Esophagus muscularis mucosa (tissue), 4 donors: ENCODE data around the gene SUPV3L1. TPM values are rescaled to one million over a fixed set of nuclear protein-coding genes. Genes with fewer than 3 reads are reported as not detected.
A peak's percentile ranks its signal among the peaks of the same experiment; 100 is the strongest.

Experiments used
- DNase-seq: peaks from one replicate; pipeline ENCODE4 v3.0.0-alpha.2; 2017; ENCODE audit errors: extremely low spot score
- H3K27ac ChIP-seq, 4 donors: fragments of 200-600 bp; sonication (generic); replicated peaks in 1 of 4; 1 replicate in 3 of 4; 2 replicates in 1 of 4; pipeline ENCODE4 v1.5.1; 2016 to 2019; ENCODE audit warnings: mild to moderate bottlenecking in 1 of 4
- H3K27me3 ChIP-seq, 4 donors: fragments of 200-600 bp; sonication (generic); one replicate each; pipeline versions ENCODE4 v1.5.1 to v1.6.0; 2016 to 2019
- H3K36me3 ChIP-seq, 4 donors: fragments of 200-600 bp; sonication (generic); one replicate each; pipeline ENCODE4 v1.5.1; 2016 to 2019
- H3K4me1 ChIP-seq, 4 donors: fragments of 200-600 bp; sonication (generic); one replicate each; pipeline ENCODE4 v1.5.1; 2016 to 2019
- H3K4me3 ChIP-seq, 4 donors: fragments of 200-600 bp; sonication (generic); 1 replicate in 2 of 4; 2 replicates in 2 of 4; pipeline ENCODE4 v1.5.1; 2016 to 2019; ENCODE audit warnings: mild to moderate bottlenecking in 4 of 4, moderate library complexity in 1 of 4
- H3K9me3 ChIP-seq, 4 donors: fragments of 200-600 bp; sonication (generic); 1 replicate in 3 of 4; 2 replicates in 1 of 4; pipeline ENCODE4 v1.5.1; 2016 to 2019
- CTCF ChIP-seq, 3 experiments: fragments of 200-600 bp in 2 of 3; fragments of 450-650 bp in 1 of 3; sonication (generic) in 2 of 3; IDR thresholded peaks; one replicate each; pipeline ENCODE4 v1.5.1; 2017 to 2019; ENCODE audit warnings: antibody characterized with exemption in 3 of 3, mild to moderate bottlenecking in 2 of 3, moderate library complexity in 1 of 3
- EP300 ChIP-seq: sonication (generic); formaldehyde crosslinking; IDR thresholded peaks from one replicate; pipeline ENCODE4 v1.6.1; 2017; ENCODE audit warnings: antibody characterized with exemption
- POLR2A ChIP-seq: fragments of 450-650 bp; IDR thresholded peaks from one replicate; pipeline ENCODE4 v1.6.1; 2017; ENCODE audit warnings: antibody characterized with exemption, moderate library complexity, mild to moderate bottlenecking, low read depth
- POLR2AphosphoS5 ChIP-seq, 2 donors: sonication (generic); formaldehyde crosslinking; IDR thresholded peaks; one replicate each; pipeline ENCODE4 v1.6.1; 2017; ENCODE audit warnings: antibody characterized with exemption in 2 of 2
- WGBS: methylation state at CpG from one replicate; pipeline ENCODE4 v1.1.5; 2018; 5-methylcytosine and 5-hydroxymethylcytosine counted together
- intact Hi-C: fragments of 100-400 bp; cut with DNase I; formaldehyde crosslinking; loops from one replicate; pipeline ENCODE4 v1.15.1; 2023
- total RNA-seq, 4 donors: library from RNA; depleted of rRNA; stranded (reverse); fragments of >200 nt; gene quantifications; one replicate each; pipeline versions ENCODE4 v1.1.0 to v1.2.1, GENCODE V29; 2016

Gene SUPV3L1
- total RNA-seq, 4 donors from 2014 or later = 15.4 to 21.9 (median 20.4) TPM

- no peak for DNase-seq
- no peaks in the 10 kb centered on the region for H3K9me3 ChIP-seq
- no peaks in the 10 kb centered on the region for H3K36me3 ChIP-seq
- TF ChIP-seq EP300 (no peak), POLR2A (no peak), CTCF (IDR thresholded peaks at IDR 0.05) (no peak), POLR2AphosphoS5 (IDR thresholded peaks at IDR 0.05) (no peak)
- intact Hi-C loops = loop anchor here (10.0 kb wide), 1 partner anchor 400 kb away; the partner anchor contains the start of gene FAM241B
- no peak overlapping the region for H3K27ac ChIP-seq
- no peak overlapping the region for H3K4me3 ChIP-seq
- H3K27me3 ChIP-seq = no peaks in the 10 kb centered on the region
- WGBS = 96% methylated on average over 3 of the region's 3 CpGs
- peaks cover 4 to 11% (median 7%) of the 10 kb centered on the region in 4 donors for H3K4me1 ChIP-seq
Measured at GRCh38 chr10:69234447-69234846, 54.4 kb downstream of the SUPV3L1 start.

- intact Hi-C loops = loop anchor here (1.0 to 10.0 kb wide), 3 partner anchors 80 to 397 kb away; partner anchors contain the start of gene FAM241B
- H3K36me3 ChIP-seq = no peaks in the 10 kb centered on the region
- TF ChIP-seq POLR2A (no peak), CTCF (IDR thresholded peaks at IDR 0.05) (peak; percentile 91 to 98 (median 91)), EP300 (no peak), POLR2AphosphoS5 (IDR thresholded peaks at IDR 0.05) (peak in 1 of 2 donors; percentile 74)
- no peak overlapping the region for H3K4me3 ChIP-seq
- H3K27me3 ChIP-seq = no peaks in the 10 kb centered on the region
- DNase-seq = peak; percentile 96
- no peak overlapping the region for H3K27ac ChIP-seq
- no peaks in the 10 kb centered on the region for H3K9me3 ChIP-seq
- WGBS = 22% methylated on average over 17 of the region's 17 CpGs
- peaks cover 4 to 21% (median 11%) of the 10 kb centered on the region in 4 donors for H3K4me1 ChIP-seq
Measured at GRCh38 chr10:69237528-69238159, 57.6 kb downstream of the SUPV3L1 start.

- Histone ChIP-seq H3K4me3 (no peak overlapping the region), H3K27ac (no peak overlapping the region), H3K9me3 (no peaks in the 10 kb centered on the region), H3K4me1 (peaks cover 4 to 21% (median 11%) of the 10 kb centered on the region in 4 donors), H3K36me3 (no peaks in the 10 kb centered on the region), H3K27me3 (no peaks in the 10 kb centered on the region)
- intact Hi-C loops = loop anchor here (5.0 to 10.0 kb wide), 2 partner anchors 78 to 396 kb away; partner anchors contain the start of gene FAM241B
- no peak for TF ChIP-seq CTCF (IDR thresholded peaks at IDR 0.05)
- TF ChIP-seq EP300 = no peak
- no peak for TF ChIP-seq POLR2AphosphoS5 (IDR thresholded peaks at IDR 0.05)
- no peak for TF ChIP-seq POLR2A
- no peak for DNase-seq
- WGBS = 75% methylated on average over 5 of the region's 5 CpGs
Measured at GRCh38 chr10:69239136-69239535, 59.1 kb downstream of the SUPV3L1 start.

GRCh38 chr10:69239816-69240434, 59.9 kb downstream of the SUPV3L1 start:
- 67% methylated on average over 6 of the region's 6 CpGs for WGBS
- no peaks in the 10 kb centered on the region for H3K36me3 ChIP-seq
- H3K27ac ChIP-seq = peak overlapping the region in 1 of 4 donors; percentile 10
- no peaks in the 10 kb centered on the region for H3K27me3 ChIP-seq
- no peak overlapping the region for H3K4me3 ChIP-seq
- peaks cover 4 to 21% (median 11%) of the 10 kb centered on the region in 4 donors for H3K4me1 ChIP-seq
- TF ChIP-seq POLR2AphosphoS5 (IDR thresholded peaks at IDR 0.05) = no peak
- TF ChIP-seq CTCF (IDR thresholded peaks at IDR 0.05) = no peak
- TF ChIP-seq EP300 = no peak
- no peak for TF ChIP-seq POLR2A
- no peaks in the 10 kb centered on the region for H3K9me3 ChIP-seq
- no peak for DNase-seq
- intact Hi-C loops = loop anchor here (5.0 to 10.0 kb wide), 2 partner anchors 77 to 395 kb away; partner anchors contain the start of gene FAM241B
